GM18505 (cell line): Measurements from ENCODE around the gene CBY3.
"Not testable (repeated sequence)": the region's sequence is repeated elsewhere in the genome, so short reads cannot be mapped to it uniquely, and the experiment has no call there.

Experiments
- ATAC-seq: cut with Tn5 transposase; IDR thresholded peaks from one replicate; pipeline ENCODE4 v1.9.1; 2021; ENCODE audit not compliant: unreplicated experiment
- POLR2A ChIP-seq: IDR thresholded peaks from 4 replicates; pipeline ENCODE4 v1.6.1; 2011; ENCODE audit warnings: borderline replicate concordance; ENCODE audit not compliant: insufficient read depth, insufficient read length; ENCODE audit errors: extremely low read depth

CBY3 gene

DNA sequence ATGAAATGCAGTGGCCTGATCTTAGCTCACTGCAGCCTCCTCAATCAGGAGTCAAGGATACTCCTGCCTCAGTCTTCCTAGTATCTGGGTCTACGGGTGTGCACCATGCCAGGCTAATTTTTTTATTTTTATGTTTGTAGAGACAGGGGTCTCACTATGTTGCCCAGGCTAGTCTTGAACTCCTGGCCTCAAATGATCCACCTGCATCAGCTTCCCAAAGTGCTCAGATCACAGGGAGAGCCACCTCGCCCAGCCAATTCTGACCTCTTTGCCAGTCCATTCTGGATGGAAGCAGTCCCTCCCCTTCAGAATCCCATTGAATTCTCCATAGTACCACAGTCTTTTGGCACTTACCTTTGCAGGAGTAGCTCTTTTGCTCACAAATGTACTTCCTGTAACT is 16.3 kb upstream of the CBY3 start:
- TF ChIP-seq POLR2A: no peak

DNA sequence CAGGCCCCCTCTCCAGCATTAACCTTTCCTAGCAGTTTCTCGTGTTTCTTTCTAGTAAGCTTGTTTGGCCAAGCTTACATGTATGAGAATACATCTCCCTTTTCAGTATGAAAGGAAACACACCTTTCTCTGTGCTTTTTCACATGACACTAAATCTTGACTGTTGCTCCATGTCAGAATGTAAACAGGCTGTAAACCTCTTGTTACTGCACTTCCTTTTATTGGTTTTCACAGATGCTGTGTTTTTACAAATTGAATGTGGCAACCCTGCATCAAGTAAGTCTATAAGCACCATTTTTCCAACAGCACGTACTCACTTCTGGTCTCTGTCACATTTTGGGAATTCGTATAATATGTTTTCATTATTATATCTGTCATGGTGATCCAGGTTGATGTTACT is 15.8 kb upstream of the CBY3 start:
- ATAC-seq: no peak
- TF ChIP-seq POLR2A: no peak

More for the DNA sequence above, 16.3 kb upstream of the CBY3 start:
- no peak for ATAC-seq

DNA sequence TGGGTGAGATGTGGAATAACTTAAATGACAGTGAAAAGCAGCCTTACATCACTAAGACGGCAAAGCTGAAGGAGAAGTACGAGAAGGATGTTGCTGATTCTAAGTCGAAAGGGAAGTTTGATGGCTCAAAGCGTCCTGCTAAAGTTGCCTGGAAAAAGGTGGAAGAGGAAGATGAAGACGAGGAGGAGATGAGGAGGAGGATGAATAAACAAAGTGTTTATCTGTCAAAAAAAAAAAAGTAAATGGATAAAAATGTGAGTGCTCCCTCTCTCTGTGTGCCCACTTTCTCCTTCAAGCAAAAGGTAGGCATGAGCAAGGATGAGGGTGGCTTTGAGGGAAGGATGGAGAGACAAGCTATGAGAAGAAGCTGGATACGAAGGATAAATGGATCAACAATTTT is 13.7 kb upstream of the CBY3 start:
- TF ChIP-seq POLR2A: no peak
- ATAC-seq: no peak

DNA sequence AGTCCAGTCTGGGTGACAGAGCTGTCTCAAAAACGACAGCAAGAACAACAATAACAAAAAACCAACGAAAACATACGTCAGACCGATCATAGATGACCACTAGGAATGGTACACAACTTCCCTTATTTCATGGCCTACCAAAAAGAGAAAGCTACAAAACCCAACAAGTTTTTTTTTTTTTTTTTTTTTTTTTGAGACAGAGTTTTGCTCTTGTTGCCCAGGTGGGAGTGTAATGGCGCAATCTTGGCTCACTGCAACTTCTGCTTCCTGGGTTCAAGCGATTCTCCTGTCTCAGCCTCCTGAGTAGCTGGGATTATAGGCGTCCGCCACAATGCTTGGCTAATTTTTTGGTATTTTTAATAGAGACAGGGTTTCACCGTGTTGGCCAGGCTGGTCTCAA is 8.4 kb upstream of the CBY3 start:
- ATAC-seq: not testable (repeated sequence)

DNA sequence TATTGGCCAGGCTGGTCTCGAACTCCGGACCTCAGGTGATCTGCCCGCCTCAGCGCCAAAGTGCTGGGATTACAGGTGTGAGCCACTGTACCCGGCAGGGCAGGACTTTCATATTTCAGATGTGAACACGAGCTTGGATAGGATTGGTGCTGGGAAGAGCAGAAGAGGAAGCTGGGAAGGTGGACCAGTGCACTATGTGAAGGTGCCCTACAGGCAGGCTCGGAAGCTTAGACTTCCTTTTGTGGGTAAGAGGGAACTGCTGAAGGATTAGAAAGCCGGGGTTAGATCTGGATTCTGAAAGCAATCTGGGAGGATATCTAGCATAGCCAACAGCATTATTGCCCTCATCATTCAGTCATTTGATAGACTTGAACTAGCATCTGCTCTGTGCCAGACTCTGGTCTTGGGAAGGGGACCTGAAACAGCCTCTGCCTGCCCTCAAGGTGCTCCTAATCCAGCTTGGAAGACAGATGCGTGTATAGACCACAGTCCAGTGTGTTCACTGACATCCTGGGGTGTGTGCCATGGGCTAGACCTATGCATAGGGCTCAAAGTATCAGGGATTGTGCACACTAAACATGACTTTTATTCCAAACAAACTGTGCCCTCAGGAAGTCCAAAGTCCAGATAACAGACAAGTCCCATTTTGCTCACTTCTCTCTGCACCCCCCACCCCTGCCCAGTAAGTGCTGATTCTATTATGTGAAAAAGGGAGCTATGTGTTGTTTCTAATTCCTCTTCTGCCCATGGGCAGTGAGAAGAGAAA is 637 bp downstream of the CBY3 start:
- no peak for ATAC-seq
- TF ChIP-seq POLR2A: no peak

DNA sequence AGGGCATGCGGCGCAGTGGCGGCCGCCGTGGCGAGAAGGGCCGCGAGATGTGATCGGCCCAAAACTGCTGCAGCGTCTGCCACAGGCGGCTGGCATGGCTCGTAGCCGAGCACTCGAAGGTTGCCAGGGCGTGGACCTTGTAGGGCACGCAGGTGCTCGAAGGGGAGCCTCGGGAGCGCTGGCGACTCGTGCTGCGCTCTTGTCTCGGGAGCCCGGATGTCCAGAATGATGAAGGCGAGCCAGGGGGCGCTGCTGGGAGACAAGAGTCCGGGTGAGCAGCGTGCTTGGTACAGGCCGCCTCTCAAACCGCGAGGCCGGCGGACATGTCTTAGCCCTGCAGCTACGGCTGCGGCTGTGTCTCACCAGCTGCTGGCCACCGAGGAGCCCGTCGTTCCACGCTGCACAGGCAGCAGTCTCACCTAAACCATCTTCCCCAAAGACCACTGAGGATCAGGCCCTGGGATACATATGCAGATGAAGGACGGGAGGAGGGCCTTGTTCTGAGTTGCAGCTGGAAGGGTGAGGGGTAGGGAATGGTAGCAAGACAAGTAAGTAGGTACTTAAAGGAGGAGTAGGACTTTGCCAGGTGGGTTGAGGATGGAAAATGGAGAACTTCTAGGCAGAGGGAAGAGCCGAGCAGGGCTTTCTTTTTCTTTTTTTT is 1.7 kb downstream of the CBY3 start:
- ATAC-seq: peak; percentile 18
- no peak for TF ChIP-seq POLR2A

DNA sequence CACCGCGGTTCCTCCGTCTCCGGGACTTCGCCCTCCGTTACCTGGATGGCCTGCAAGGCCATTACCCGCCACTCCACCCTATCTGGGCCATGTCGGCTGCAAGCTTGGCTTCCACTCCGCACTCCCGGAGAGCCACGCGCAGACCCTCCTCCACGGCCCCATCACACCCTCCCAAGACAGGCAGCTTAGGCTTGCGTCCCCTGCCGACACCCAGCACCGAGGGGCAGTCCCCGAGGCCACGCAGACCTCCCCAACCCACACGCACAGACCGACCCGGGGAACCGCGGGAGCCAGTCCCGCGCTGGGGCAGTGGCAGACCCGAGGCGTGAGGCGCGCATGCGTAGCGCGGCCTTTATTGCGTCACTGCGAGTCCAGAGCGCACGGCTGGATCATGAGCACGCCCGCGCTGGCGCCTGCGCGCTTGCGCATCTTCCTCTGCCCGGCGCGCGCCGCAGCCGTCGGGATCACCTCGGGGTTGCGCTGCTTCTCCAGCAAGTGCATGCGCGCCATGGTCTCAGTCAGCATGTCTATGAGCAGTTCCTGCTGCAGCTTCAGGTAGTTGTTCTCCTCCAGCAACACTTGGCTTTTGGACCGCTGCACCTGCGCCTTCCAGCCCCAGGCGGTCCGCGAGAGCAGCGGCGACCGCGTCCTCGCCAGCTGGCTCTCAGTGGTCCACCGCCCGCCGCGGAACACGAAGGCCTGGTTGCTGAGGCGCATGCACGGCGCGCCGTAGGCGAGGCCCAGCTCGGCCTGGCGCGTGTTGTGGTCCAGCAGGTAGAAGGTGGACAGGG is 2.4 kb downstream of the CBY3 start:
- ATAC-seq: peak; percentile 87
- peak; percentile 97 for TF ChIP-seq POLR2A

DNA sequence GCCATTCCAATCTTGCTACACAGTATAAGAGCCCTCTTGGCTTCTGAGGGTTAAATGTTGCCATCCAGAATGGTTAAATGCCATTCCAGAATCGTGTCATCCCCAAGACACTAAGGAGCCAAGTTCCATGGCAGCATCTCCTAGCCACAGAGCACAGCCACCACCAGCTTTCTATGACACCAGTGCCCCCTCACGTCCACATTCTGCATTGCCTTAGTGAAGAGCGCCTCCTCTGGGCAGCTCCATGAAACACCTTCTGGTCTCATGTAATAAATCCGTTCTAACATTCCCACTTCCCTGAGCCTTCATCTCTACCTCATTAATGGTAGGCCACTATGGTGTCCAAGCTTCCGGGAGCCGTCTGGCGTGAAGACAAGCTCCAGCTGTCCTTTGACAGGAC is 12.4 kb downstream of the CBY3 start:
- TF ChIP-seq POLR2A: no peak
- ATAC-seq: no peak

DNA sequence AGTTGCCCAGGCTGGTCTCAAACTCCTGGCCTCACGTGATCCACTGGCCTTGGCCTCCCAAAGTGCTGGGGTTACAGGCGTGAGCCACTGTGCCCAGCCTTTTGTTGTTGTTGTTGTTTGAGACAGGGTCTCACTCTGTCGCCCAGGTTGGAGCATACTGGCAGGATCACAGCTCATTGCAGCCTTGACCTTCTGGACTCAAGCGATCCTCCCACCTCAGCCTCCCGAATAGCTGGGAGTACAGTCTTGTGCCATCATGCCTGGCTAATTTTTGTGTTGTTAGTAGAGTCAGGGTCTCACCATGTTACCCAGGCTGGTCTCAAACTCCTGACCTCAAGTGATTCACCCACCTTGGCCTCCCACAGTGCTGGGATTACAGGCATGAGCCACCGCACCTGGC is 19.2 kb downstream of the CBY3 start:
- ATAC-seq: not testable (repeated sequence)

DNA sequence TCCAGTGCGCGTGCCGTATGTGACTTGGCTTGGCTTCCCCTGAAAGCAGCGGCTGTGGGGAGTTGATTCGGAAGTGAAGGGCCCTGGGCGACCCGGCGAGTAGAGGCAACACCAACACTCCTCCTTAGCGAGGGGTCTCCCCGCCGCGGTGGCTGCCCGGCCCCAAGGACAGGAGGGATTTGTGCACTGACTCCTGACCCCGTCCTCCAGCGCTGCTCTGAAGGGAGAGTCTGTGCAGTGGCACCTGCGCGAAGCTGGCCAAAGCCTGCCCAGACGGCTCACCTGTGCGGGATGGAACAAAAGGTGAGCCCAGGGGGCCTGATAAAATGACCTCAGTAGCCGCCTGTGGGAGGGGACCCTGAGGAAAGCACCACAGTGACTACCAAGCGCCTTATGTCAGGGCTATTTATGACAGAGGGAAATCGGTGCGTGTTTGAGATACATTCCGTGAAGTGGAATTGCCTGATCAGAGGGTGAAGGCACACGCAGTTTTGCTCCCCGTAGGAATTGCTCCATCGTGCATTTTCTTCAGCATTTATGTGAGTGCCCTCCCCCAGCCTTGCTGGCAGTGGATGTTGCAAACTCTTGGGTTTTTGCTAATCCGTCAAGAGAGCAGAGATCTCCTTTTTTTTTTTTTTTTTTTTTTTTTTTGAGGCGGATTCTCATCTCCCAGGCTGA is 22.5 kb downstream of the CBY3 start:
- ATAC-seq: peak; percentile 45

DNA sequence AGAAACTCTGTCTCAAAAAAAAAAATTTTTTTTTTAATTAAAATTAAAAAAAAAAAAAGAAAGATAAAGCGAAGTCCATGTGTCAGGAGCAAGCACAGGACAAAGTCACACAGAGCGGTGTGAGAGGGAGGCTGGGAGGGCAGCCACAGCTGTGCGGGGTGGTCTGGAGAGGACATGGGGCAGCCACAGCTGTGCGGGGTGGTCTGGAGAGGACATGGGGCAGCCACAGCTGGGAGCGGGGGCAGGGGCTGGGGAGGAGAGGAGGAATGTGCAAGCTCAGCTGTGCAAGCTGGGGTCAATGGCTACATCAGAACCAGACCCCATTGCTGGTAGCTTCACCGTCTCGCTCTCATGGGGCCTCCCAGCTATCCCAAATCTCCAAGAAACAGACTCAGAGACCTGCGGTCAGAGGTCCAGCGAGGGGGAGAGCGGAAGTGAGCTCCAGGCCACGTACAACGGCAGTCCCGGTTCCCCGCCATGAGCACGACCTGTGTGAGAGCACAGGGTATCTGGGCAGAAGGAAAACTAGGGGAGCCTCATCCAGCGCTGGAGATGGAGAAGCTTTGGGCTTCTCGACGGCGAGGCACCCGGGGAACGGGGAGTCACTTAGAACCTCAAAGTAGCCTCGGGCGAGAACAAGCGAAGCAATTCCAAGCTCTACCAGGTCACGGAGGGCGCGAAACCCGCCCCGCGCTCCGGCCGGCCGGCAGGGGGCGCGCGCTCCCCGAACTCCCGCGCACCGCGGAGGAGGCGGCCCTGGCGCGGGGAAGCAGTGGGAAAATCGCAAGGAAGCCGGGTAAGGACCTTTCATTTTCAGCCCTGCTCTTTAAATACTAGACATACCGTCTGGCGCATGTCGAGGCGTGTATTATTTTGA is 23.3 kb downstream of the CBY3 start:
- ATAC-seq: peak; percentile 89

DNA sequence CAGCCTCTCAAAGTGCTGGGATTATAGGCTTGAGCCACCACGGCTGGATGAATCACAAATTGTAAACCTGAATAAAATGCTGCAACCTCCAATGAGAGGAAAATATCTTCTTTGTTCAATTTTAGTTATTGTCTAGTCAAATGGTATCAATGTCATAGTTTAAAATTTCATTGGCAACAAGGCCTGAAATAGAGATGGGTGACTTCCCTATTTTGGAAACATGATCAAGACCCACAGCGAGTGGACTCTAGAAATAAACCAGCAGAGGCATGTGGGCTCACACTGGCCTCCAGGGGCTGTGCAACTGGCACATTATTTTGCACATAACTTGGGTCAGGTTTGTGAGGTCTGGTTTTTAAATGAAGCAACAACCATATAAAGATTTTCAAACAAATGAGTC is 27.7 kb downstream of the CBY3 start:
- not testable (repeated sequence) for ATAC-seq

DNA sequence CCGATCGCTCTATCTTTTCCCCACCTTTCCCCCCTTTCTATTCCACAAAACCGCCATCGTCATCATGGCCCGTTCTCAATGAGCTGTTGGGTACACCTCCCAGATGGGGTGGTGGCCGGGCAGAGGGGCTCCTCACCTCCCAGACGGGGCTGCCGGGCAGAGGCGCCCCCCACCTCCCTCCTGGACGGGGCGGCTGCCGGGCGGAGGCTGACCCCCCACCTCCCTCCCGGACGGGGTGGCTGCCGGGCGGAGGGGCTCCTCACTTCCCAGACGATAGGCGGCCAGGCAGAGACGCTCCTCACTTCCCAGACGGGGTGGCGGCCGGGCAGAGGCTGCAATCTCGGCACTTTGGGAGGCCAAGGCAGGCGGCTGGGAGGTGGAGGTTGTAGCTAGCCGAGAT is 30.6 kb downstream of the CBY3 start:
- ATAC-seq: not testable (repeated sequence)

DNA sequence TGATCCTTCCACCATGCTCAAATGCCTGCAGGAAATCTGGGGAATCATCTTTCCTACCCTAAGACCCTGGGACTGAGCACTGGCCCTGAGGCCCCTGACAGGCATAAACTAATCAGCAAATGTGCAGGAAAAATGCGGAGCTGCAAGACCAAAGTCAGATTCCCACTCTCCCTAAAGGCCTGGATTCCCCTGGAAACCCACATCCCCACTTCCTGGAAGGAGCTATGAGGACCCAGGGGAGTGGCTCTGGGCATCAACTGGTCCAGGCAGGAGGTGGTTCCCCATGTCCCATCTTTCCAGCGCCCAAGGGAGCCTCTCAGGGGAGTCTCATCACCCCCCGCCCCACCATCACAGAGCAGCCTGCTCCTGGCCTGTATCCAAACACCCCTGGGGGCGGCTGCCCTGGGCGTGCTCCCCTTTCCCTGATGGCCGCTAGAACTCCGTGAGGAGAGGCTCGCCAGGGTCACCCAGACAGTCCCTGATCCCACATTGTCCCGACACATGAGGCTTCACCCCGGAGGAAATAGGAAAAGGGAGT is 31.6 kb downstream of the CBY3 start:
- ATAC-seq: not testable (repeated sequence)
